Endodermal cell (in vitro differentiated cells): ENCODE measurements around the gene ADRB2. TPM values are rescaled to one million over a fixed set of nuclear protein-coding genes. Genes with fewer than 3 reads are reported as not detected.
A peak's percentile ranks its signal among the peaks of the same experiment; 100 is the strongest.

ENCODE experiments used
- DNase-seq: peaks from one replicate; pipeline ENCODE4 v3.0.0-alpha.2; 2017
- H3K27ac ChIP-seq: 2 replicates; pipeline ENCODE4 v1.5.1; 2013; ENCODE audit warnings: mild to moderate bottlenecking, low read depth, low read length, moderate library complexity
- H3K27me3 ChIP-seq: 2 replicates; pipeline ENCODE4 v1.6.1; 2013; ENCODE audit warnings: mild to moderate bottlenecking, low read length, moderate library complexity; ENCODE audit not compliant: insufficient read depth, control insufficient read depth, poor library complexity, severe bottlenecking
- H3K36me3 ChIP-seq: 2 replicates; pipeline ENCODE4 v1.7.0; 2013; ENCODE audit warnings: mild to moderate bottlenecking, low read length, moderate library complexity; ENCODE audit not compliant: control insufficient read depth, insufficient read depth
- H3K4me1 ChIP-seq: one replicate; pipeline ENCODE4 v1.7.0; 2013; ENCODE audit warnings: low read length; ENCODE audit not compliant: control insufficient read depth, insufficient read depth
- H3K4me3 ChIP-seq: 2 replicates; pipeline ENCODE4 v1.5.1; 2013; ENCODE audit warnings: mild to moderate bottlenecking, low read length, moderate library complexity
- H3K9ac ChIP-seq: 2 replicates; pipeline ENCODE4 v1.6.1; 2013; ENCODE audit warnings: mild to moderate bottlenecking, low read length, moderate library complexity; ENCODE audit not compliant: poor library complexity, severe bottlenecking; ENCODE audit errors: extremely low read depth
- H3K9me3 ChIP-seq: 2 replicates; pipeline ENCODE4 v1.6.1; 2013; ENCODE audit warnings: mild to moderate bottlenecking, low read length, moderate library complexity; ENCODE audit not compliant: control insufficient read depth
- H3K27ac Mint-ChIP-seq: 2 replicates; pipeline ENCODE4 v1.8.0; 2020; ENCODE audit warnings: mixed read lengths
- H3K27me3 Mint-ChIP-seq: 2 replicates; pipeline ENCODE4 v1.8.0; 2021; ENCODE audit warnings: mild to moderate bottlenecking, mixed read lengths; ENCODE audit not compliant: insufficient read depth
- H3K36me3 Mint-ChIP-seq: 2 replicates; pipeline ENCODE4 v1.8.0; 2020; ENCODE audit warnings: low read depth, mixed read lengths
- H3K4me1 Mint-ChIP-seq: 2 replicates; pipeline ENCODE4 v1.8.0; 2020; ENCODE audit warnings: mixed read lengths
- H3K4me3 Mint-ChIP-seq: 2 replicates; pipeline ENCODE4 v1.8.0; 2020; ENCODE audit warnings: mild to moderate bottlenecking, moderate library complexity, mixed read lengths
- H3K9me3 Mint-ChIP-seq: 2 replicates; pipeline ENCODE4 v1.8.0; 2020; ENCODE audit warnings: mild to moderate bottlenecking, mixed read lengths
- CTCF ChIP-seq: fragments of 200-600 bp; sonication (generic); conservative IDR thresholded peaks from 2 replicates; pipeline ENCODE4 v1.5.0; 2021; ENCODE audit warnings: antibody characterized with exemption, mild to moderate bottlenecking
- WGBS, 2 experiments: methylation state at CpG; one replicate each; pipeline versions ENCODE4 v1.1.5 to v1.1.7; 2013; ENCODE audit warnings: missing lambda C conversion rate in 2 of 2, mixed read lengths in 1 of 2; ENCODE audit not compliant: insufficient coverage in 1 of 2, insufficient read length in 1 of 2; 5-methylcytosine and 5-hydroxymethylcytosine counted together
- total RNA-seq, 2 donors: library from RNA; stranded (reverse); fragmentation: NEBNext Ultra II Directional in 1 of 2; extraction: Animal tissue kit (Norgen Biotek cat#: 25700) in 1 of 2; gene quantifications; 2 replicates in 1 of 2; 3 replicates in 1 of 2; pipeline ENCODE4 v1.2.1, GENCODE V29; 2021

Gene ADRB2
- total RNA-seq, 2 donors from 2014 or later: 0.20 to 0.42 TPM

GRCh38 chr5:148831590-148832565, 5.5 kb downstream of the ADRB2 start:
- Mint-ChIP-seq H3K27me3 (peaks cover 23% of the 10 kb centered on the region), H3K9me3 (no peaks in the 10 kb centered on the region), H3K27ac (no peak overlapping the region), H3K36me3 (no peaks in the 10 kb centered on the region), H3K4me3 (no peak overlapping the region), H3K4me1 (peaks cover 48% of the 10 kb centered on the region)
- DNase-seq: no peak
- Histone ChIP-seq H3K9ac (no peak overlapping the region), H3K4me1 (peaks cover 6% of the 10 kb centered on the region), H3K36me3 (no peaks in the 10 kb centered on the region), H3K27ac (no peak overlapping the region), H3K27me3 (peaks cover 15% of the 10 kb centered on the region), H3K4me3 (no peak overlapping the region), H3K9me3 (no peaks in the 10 kb centered on the region)
- no peak for TF ChIP-seq CTCF
- WGBS, 2 experiments: 93 to 95% methylated on average over 3 to 7 of the region's 8 CpGs

- no peak for TF ChIP-seq CTCF
- Mint-ChIP-seq H3K27ac (no peak overlapping the region), H3K27me3 (peaks cover 11% of the 10 kb centered on the region), H3K4me1 (peaks cover 45% of the 10 kb centered on the region), H3K9me3 (no peaks in the 10 kb centered on the region), H3K36me3 (no peaks in the 10 kb centered on the region), H3K4me3 (no peak overlapping the region)
- WGBS, 2 experiments: 67 to 78% methylated on average over 1 to 2 of the region's 2 CpGs
- H3K4me3 ChIP-seq: no peak overlapping the region
- H3K36me3 ChIP-seq: no peaks in the 10 kb centered on the region
- H3K27ac ChIP-seq: no peak overlapping the region
- no peaks in the 10 kb centered on the region for H3K9me3 ChIP-seq
- peaks cover 3% of the 10 kb centered on the region for H3K27me3 ChIP-seq
- H3K4me1 ChIP-seq: peaks cover 6% of the 10 kb centered on the region
- peak; percentile 49 for DNase-seq
- no peak overlapping the region for H3K9ac ChIP-seq
These were observed 6.7 kb downstream of the ADRB2 start for GRCh38 chr5:148833122-148833521.

GRCh38 chr5:148833925-148834324, 7.5 kb downstream of the ADRB2 start:
- Histone ChIP-seq H3K4me1 (peaks cover 6% of the 10 kb centered on the region), H3K36me3 (no peaks in the 10 kb centered on the region), H3K9me3 (no peaks in the 10 kb centered on the region), H3K9ac (no peak overlapping the region), H3K4me3 (no peak overlapping the region), H3K27me3 (no peaks in the 10 kb centered on the region), H3K27ac (no peak overlapping the region)
- peaks cover 4% of the 10 kb centered on the region for H3K27me3 Mint-ChIP-seq
- peaks cover 38% of the 10 kb centered on the region for H3K4me1 Mint-ChIP-seq
- H3K4me3 Mint-ChIP-seq: no peak overlapping the region
- no peaks in the 10 kb centered on the region for H3K9me3 Mint-ChIP-seq
- WGBS, 2 experiments: 69 to 100% methylated on average over 1 to 2 of the region's 2 CpGs
- no peak for TF ChIP-seq CTCF
- no peaks in the 10 kb centered on the region for H3K36me3 Mint-ChIP-seq
- no peak overlapping the region for H3K27ac Mint-ChIP-seq
- DNase-seq: no peak
